G401 (cell line): ENCODE results near the gene PTPRE. TPM values are rescaled to one million over a fixed set of nuclear protein-coding genes. Genes with fewer than 3 reads are reported as not detected.
"Not testable (repeated sequence)": the region's sequence is repeated elsewhere in the genome, so short reads cannot be mapped to it uniquely, and the experiment has no call there.

Source experiments
- DNase-seq: peaks from one replicate; pipeline ENCODE4 v3.0.0-alpha.2; 2015; ENCODE audit warnings: low spot score
- in situ Hi-C: cut with HindIII; loops from 2 replicates; pipeline ENCODE4 v1.10.0; 2016; ENCODE audit warnings: low sequenced_read_pairs, mixed read lengths
- total RNA-seq: library from RNA; depleted of rRNA; stranded (reverse); fragments of >200 nt; shearing (Covaris generic); gene quantifications from 2 replicates; pipeline ENCODE4 v1.2.3, GENCODE V29; 2014

The PTPRE gene
- total RNA-seq, 1 experiment from 2014 or later = not detected

- not testable (repeated sequence) for DNase-seq
These were observed 83.4 kb downstream of the PTPRE start for GRCh38 chr10:127990132-127990788.

GRCh38 chr10:127990846-127991542, 84.1 kb downstream of the PTPRE start:
- in situ Hi-C loops = no loop called here
- DNase-seq = no peak

More at GRCh38 chr10:127990132-127990788, 83.4 kb downstream of the PTPRE start:
- in situ Hi-C loops = not testable (repeated sequence)

GRCh38 chr10:127991543-127992255, 84.8 kb downstream of the PTPRE start:
- in situ Hi-C loops = no loop called here
- DNase-seq = no peak

GRCh38 chr10:127992376-127992775, 85.5 kb downstream of the PTPRE start:
- DNase-seq = no peak
- in situ Hi-C loops = no loop called here

GRCh38 chr10:127993056-127993690, 86.3 kb downstream of the PTPRE start:
- in situ Hi-C loops = no loop called here

GRCh38 chr10:127995939-127996338, 89.0 kb downstream of the PTPRE start:
- no peak for DNase-seq
- in situ Hi-C loops = no loop called here

More at GRCh38 chr10:127993056-127993690, 86.3 kb downstream of the PTPRE start:
- no peak for DNase-seq

GRCh38 chr10:127996586-127996985, 89.7 kb downstream of the PTPRE start:
- no peak for DNase-seq
- in situ Hi-C loops = no loop called here

GRCh38 chr10:127997271-127997670, 90.4 kb downstream of the PTPRE start:
- in situ Hi-C loops = no loop called here
- no peak for DNase-seq

GRCh38 chr10:127997937-127998336, 91.0 kb downstream of the PTPRE start:
- in situ Hi-C loops = no loop called here
- DNase-seq = no peak

- DNase-seq = no peak
- in situ Hi-C loops = no loop called here
These were observed 91.7 kb downstream of the PTPRE start for GRCh38 chr10:127998501-127999144.

- in situ Hi-C loops = no loop called here
- DNase-seq = peak; percentile 52
These were observed 92.6 kb downstream of the PTPRE start for GRCh38 chr10:127999297-128000129.

GRCh38 chr10:128000471-128001362, 93.8 kb downstream of the PTPRE start:
- in situ Hi-C loops = no loop called here

GRCh38 chr10:128001363-128001745, 94.5 kb downstream of the PTPRE start:
- in situ Hi-C loops = no loop called here
- DNase-seq = no peak

More at GRCh38 chr10:128000471-128001362, 93.8 kb downstream of the PTPRE start:
- DNase-seq = peak; percentile 72

- in situ Hi-C loops = no loop called here
- no peak for DNase-seq
These were observed 94.9 kb downstream of the PTPRE start for GRCh38 chr10:128001849-128002248.

GRCh38 chr10:128003521-128003920, 96.6 kb downstream of the PTPRE start:
- in situ Hi-C loops = no loop called here
- DNase-seq = no peak

- DNase-seq = no peak
- in situ Hi-C loops = no loop called here
These were observed 99.0 kb downstream of the PTPRE start for GRCh38 chr10:128005858-128006257.

- in situ Hi-C loops = no loop called here
- no peak for DNase-seq
These were observed 100.2 kb downstream of the PTPRE start for GRCh38 chr10:128007056-128007455.
